NT2/D1 (cell line): ENCODE results near the gene LGALS3.

Experiments
- DNase-seq: peaks from one replicate; pipeline ENCODE4 v3.0.0-alpha.2; 2011; ENCODE audit warnings: low read depth, low spot score
- H3K27me3 ChIP-seq: 2 replicates; pipeline ENCODE4 v1.6.0; 2011; ENCODE audit warnings: mild to moderate bottlenecking; ENCODE audit not compliant: insufficient read length, insufficient read depth
- H3K36me3 ChIP-seq: 2 replicates; pipeline ENCODE4 v1.6.1; 2011; ENCODE audit warnings: mild to moderate bottlenecking, low read length, mixed read lengths; ENCODE audit not compliant: insufficient read depth, insufficient read length
- H3K4me1 ChIP-seq: 2 replicates; pipeline ENCODE4 v1.5.1; 2011; ENCODE audit not compliant: insufficient read depth, insufficient read length
- H3K4me3 ChIP-seq: 2 replicates; pipeline ENCODE4 v1.5.1; 2011; ENCODE audit warnings: low read depth; ENCODE audit not compliant: insufficient read length
- H3K9ac ChIP-seq: 2 replicates; pipeline ENCODE4 v1.6.0; 2011; ENCODE audit warnings: low read depth; ENCODE audit not compliant: insufficient read length
- H3K9me3 ChIP-seq: 2 replicates; pipeline ENCODE4 v1.5.1; 2011; ENCODE audit warnings: mild to moderate bottlenecking, low read length; ENCODE audit not compliant: insufficient read depth
- SUZ12 ChIP-seq: IDR thresholded peaks from 2 replicates; pipeline ENCODE4 v1.6.1; 2011; ENCODE audit not compliant: insufficient read length, insufficient read depth; ENCODE audit errors: extremely low read depth
- YY1 ChIP-seq: IDR thresholded peaks from 2 replicates; pipeline ENCODE4 v1.6.1; 2011; ENCODE audit not compliant: insufficient read length, insufficient read depth
- ZNF274 ChIP-seq: IDR thresholded peaks from 2 replicates; pipeline ENCODE4 v1.6.1; 2011; ENCODE audit warnings: mild to moderate bottlenecking, low read depth, low read length

LGALS3 gene

GRCh38 chr14:55122440-55122986 is 6.5 kb upstream of the LGALS3 start:
- TF ChIP-seq SUZ12, result no peak
- TF ChIP-seq YY1, result no peak
- TF ChIP-seq ZNF274, result no peak
- H3K9me3 ChIP-seq, result no peaks in the 10 kb centered on the region
- peaks cover 26% of the 10 kb centered on the region for H3K27me3 ChIP-seq
- no peaks in the 10 kb centered on the region for H3K4me1 ChIP-seq
- H3K9ac ChIP-seq, result no peak overlapping the region
- no peaks in the 10 kb centered on the region for H3K36me3 ChIP-seq
- DNase-seq, result no peak
- no peak overlapping the region for H3K4me3 ChIP-seq

GRCh38 chr14:55123101-55123500 is 6.0 kb upstream of the LGALS3 start:
- no peaks in the 10 kb centered on the region for H3K36me3 ChIP-seq
- H3K4me1 ChIP-seq, result no peaks in the 10 kb centered on the region
- H3K9me3 ChIP-seq, result no peaks in the 10 kb centered on the region
- H3K9ac ChIP-seq, result no peak overlapping the region
- no peak for DNase-seq
- peaks cover 31% of the 10 kb centered on the region for H3K27me3 ChIP-seq
- TF ChIP-seq ZNF274, result no peak
- no peak for TF ChIP-seq YY1
- TF ChIP-seq SUZ12, result no peak
- H3K4me3 ChIP-seq, result no peak overlapping the region

- Histone ChIP-seq H3K4me3 (no peak overlapping the region), H3K4me1 (no peaks in the 10 kb centered on the region), H3K36me3 (no peaks in the 10 kb centered on the region), H3K27me3 (peaks cover 41% of the 10 kb centered on the region), H3K9ac (no peak overlapping the region), H3K9me3 (no peaks in the 10 kb centered on the region)
- no peak for DNase-seq
- TF ChIP-seq SUZ12 (no peak), YY1 (no peak), ZNF274 (no peak)
Observed at GRCh38 chr14:55123852-55124639, 5.0 kb upstream of the LGALS3 start.

GRCh38 chr14:55124774-55125386 is 4.2 kb upstream of the LGALS3 start:
- no peaks in the 10 kb centered on the region for H3K36me3 ChIP-seq
- no peak overlapping the region for H3K9ac ChIP-seq
- H3K27me3 ChIP-seq, result peaks cover 49% of the 10 kb centered on the region
- no peaks in the 10 kb centered on the region for H3K4me1 ChIP-seq
- DNase-seq, result no peak
- H3K9me3 ChIP-seq, result no peaks in the 10 kb centered on the region
- no peak overlapping the region for H3K4me3 ChIP-seq
- TF ChIP-seq SUZ12, result no peak
- TF ChIP-seq ZNF274, result no peak
- TF ChIP-seq YY1, result no peak

GRCh38 chr14:55125403-55125802 is 3.6 kb upstream of the LGALS3 start:
- Histone ChIP-seq H3K4me1 (no peaks in the 10 kb centered on the region), H3K36me3 (no peaks in the 10 kb centered on the region)

GRCh38 chr14:55126034-55126433 is 3.0 kb upstream of the LGALS3 start:
- no peak for TF ChIP-seq YY1
- TF ChIP-seq ZNF274, result no peak
- TF ChIP-seq SUZ12, result no peak
- no peaks in the 10 kb centered on the region for H3K4me1 ChIP-seq
- no peak overlapping the region for H3K4me3 ChIP-seq
- H3K27me3 ChIP-seq, result peaks cover 59% of the 10 kb centered on the region
- H3K9ac ChIP-seq, result no peak overlapping the region
- no peak for DNase-seq
- H3K9me3 ChIP-seq, result no peaks in the 10 kb centered on the region
- H3K36me3 ChIP-seq, result peaks cover 3% of the 10 kb centered on the region

More at GRCh38 chr14:55125403-55125802, 3.6 kb upstream of the LGALS3 start:
- Histone ChIP-seq H3K9ac (no peak overlapping the region), H3K9me3 (no peaks in the 10 kb centered on the region), H3K4me3 (no peak overlapping the region), H3K27me3 (peaks cover 54% of the 10 kb centered on the region)
- no peak for DNase-seq
- TF ChIP-seq YY1 (no peak), SUZ12 (no peak), ZNF274 (no peak)

- Histone ChIP-seq H3K4me1 (no peaks in the 10 kb centered on the region), H3K4me3 (no peak overlapping the region)
- no peak for DNase-seq
Observed at GRCh38 chr14:55126932-55127459, 2.1 kb upstream of the LGALS3 start.

More at GRCh38 chr14:55126932-55127459, 2.1 kb upstream of the LGALS3 start:
- TF ChIP-seq ZNF274 (no peak), YY1 (no peak), SUZ12 (no peak)
- Histone ChIP-seq H3K9ac (no peak overlapping the region), H3K9me3 (no peaks in the 10 kb centered on the region), H3K36me3 (peaks cover 4% of the 10 kb centered on the region), H3K27me3 (peaks cover 64% of the 10 kb centered on the region)
